ENCODE data around the gene HTR5A.

GRCh38 chr7:155131090-155131489 lies 61.0 kb downstream of the HTR5A start:
- no peak for TF ChIP-seq CTCF (IDR thresholded peaks at IDR 0.05)
- no peak for TF ChIP-seq REST (IDR thresholded peaks at IDR 0.05; ENCODE audit: insufficient read depth in 1 of 2, low read depth in 2 of 2, low read length in 1 of 2)
- TF ChIP-seq POLR2AphosphoS5 (IDR thresholded peaks at IDR 0.05; ENCODE audit: low read depth, low read length) = no peak
